GM21786 (cell line): ENCODE results near the gene MTUS2.
"Not testable (repeated sequence)": the region's sequence is repeated elsewhere in the genome, so short reads cannot be mapped to it uniquely, and the experiment has no call there.

Source experiments
- ATAC-seq: cut with Tn5 transposase; IDR thresholded peaks from one replicate; pipeline ENCODE4 v1.9.1; 2021; ENCODE audit not compliant: unreplicated experiment

Gene MTUS2

DNA sequence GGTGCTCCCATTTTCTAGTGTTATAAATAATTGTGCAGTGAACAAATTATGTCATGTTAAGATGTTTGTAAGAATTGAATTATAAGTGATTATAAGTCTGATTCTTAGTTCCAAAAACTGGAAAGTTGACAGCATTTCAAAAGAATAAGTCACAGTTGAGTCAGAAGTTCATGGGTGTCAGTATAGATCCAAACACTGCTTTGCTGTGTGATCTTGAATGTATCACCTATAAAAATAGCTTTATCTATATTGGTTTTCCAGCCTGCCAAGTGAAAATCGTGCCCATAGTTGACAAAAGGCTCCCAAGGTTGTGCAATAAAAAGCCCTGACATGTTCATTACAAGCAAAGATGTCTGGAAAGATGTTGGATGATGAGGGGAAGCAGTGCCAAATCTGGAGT, 336.0 kb downstream of the MTUS2 start:
- ATAC-seq, result no peak

- no peak for ATAC-seq
Observed at GRCh38 chr13:29159871-29160270, 339.7 kb downstream of the MTUS2 start.

DNA sequence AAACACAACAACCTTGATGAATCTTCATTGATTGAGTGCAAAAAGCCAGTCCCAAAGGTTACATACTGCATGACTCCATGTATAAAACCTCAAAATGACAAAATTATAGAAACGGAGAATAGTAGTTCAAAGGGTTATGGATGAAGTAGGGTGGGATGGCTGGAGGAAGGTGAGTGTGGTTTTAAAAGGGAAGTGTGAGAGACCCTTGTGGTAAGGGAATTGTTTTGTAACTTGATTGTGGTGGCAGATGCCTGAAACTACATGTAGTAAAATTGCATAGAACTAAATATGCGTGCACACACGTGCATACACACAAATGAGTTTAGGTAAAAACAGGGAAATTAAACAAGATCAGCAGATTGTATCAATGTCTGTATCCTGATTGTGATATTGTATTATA, 340.7 kb downstream of the MTUS2 start:
- no peak for ATAC-seq

- ATAC-seq, result no peak
Observed at GRCh38 chr13:29161676-29162075, 341.5 kb downstream of the MTUS2 start.

- no peak for ATAC-seq
Observed at GRCh38 chr13:29162638-29163235, 342.6 kb downstream of the MTUS2 start.

DNA sequence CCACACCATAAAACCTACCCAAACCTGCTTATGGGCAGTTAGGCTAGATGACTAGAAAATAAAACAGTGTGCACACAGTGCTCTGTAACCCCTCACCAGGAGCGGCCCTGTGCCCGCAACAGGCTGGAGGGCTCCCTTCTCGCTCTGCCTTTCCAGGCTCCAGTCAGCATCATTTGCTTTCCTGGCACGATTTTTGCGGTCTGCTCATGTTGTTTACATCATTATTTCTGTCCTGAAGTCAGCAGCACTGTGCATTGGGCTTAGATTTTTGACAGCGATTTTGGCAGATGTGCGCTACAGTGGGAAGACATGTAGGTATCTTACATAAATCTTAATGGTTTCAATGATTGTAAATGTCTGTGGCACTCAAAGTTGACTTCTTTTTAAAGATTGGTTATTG, 344.0 kb downstream of the MTUS2 start:
- ATAC-seq, result no peak

- no peak for ATAC-seq
Observed at GRCh38 chr13:29165216-29165615, 345.1 kb downstream of the MTUS2 start.

- no peak for ATAC-seq
Observed at GRCh38 chr13:29165840-29166239, 345.7 kb downstream of the MTUS2 start.

DNA sequence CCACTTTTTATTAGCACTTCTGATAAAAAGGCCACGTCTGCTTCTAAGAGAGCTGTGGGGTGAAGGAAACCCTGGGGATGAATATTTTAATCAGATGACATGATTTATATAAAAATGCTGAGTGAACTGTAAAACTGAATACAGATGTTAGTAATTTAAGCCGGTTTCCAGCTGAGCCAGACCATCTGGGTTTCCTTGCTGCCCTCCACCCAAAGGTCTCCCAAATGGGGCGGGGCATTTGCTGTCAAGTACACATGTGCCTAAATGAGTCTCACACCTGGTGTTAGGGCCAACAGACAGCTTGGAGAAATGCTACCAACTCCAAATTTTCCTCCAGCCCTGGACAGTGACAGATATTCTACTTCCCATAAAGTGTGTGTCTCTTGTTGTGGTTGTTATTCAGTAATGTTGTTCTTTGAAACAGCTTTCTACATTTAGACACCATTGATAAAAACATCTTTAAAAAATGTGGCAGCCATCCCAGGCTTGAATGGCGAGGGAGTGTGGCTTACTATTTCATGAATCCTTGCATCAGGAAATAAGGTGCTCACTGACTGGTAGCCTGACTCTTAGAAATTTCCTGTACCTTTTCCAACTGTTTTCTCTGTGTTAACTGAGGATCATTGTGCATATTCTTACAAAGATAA, 350.4 kb downstream of the MTUS2 start:
- ATAC-seq, result no peak

DNA sequence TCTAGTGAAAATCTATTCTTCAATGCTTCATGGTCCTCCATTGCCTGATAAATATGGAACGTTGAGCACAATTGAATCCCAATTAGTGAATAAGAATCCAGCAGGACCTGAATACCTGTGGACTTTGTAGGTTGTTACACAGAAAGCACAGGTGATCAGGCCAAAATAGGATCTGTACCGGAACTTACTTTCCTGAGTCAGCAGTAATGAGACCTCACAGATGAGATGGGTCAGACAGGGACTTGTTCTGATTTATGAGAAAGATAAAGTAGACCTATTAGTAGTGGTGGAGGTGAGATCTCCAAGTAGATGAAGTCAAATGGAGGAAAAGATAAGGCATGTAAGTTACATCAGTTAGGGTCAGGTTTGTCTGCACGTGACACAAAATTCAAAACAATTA, 351.1 kb downstream of the MTUS2 start:
- no peak for ATAC-seq

- ATAC-seq, result no peak
Observed at GRCh38 chr13:29174093-29174492, 354.0 kb downstream of the MTUS2 start.

- no peak for ATAC-seq
Observed at GRCh38 chr13:29175250-29175873, 355.2 kb downstream of the MTUS2 start.

DNA sequence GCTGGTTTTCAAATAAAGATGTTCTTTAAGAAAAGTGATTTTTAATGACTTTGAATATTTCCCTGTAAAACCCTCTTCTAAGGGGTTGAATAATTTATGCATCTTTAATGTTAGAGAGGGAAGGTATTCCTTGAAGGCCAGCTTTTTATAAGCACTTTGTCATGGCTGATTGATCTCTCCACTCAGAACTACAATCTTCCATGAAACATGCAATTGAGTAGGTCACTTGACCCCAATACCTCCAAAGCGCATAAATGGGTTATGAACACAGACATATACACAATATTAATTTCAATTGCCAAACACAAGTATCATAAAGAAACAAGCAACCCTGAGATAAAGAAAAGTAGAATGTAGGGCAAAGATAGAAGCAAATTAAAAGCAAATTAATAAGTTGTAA, 359.9 kb downstream of the MTUS2 start:
- no peak for ATAC-seq

DNA sequence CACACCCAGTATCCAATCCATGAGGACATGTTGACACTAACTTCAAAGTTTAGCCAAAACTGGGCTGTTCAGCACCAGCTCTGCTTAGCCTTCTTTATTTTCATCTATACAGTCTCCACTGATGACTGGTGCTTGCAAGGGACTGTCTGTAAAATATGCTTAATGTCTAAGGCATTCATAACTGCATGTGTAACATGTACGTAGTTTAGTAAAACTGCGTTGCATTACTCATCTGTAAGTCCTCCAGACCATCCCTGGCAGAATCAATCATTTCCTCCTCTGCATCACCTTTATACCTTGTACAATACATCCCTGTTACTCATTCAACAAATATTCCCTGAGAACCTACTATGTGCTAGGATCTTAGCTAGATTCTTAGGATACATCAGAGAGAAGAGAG, 362.1 kb downstream of the MTUS2 start:
- no peak for ATAC-seq

GRCh38 chr13:29185926-29186325, 365.8 kb downstream of the MTUS2 start:
- ATAC-seq, result no peak

DNA sequence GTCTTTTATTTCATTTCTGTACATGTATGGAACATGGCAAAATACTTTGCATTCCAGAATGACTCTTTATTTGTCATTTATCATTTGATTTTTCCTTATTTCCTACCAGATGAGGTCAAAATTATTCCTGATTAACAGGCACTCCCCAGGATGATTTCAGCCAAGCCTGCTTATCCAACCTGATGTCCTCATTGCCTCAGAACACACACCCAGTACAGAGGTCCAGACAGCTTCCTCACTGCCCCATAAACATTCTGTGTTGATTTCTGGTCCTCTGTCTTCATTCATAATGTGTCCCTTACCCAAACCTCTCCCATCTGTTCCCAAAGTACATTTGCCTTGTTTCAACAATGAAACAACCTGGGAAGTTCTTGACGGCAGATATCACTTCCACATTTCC, 367.4 kb downstream of the MTUS2 start:
- no peak for ATAC-seq

DNA sequence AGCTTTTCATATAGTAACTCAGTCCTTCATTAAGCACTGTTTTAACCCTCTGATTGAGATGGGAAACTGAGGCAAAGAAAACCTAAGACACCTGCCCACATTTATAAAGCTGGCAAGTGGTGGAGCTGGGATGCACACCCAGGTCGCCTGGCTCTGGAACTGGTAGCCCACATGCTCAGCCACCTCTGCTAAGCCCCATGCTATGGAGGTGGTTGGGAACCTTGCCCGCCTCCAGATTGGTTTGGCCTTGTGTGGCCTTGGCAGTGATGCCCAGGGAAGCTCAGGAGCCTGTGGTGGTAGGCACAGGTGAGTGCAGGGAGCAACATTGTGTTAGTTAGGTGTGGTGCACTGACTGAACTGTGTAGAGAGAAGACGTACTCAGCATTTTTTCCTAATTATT, 370.2 kb downstream of the MTUS2 start:
- no peak for ATAC-seq

DNA sequence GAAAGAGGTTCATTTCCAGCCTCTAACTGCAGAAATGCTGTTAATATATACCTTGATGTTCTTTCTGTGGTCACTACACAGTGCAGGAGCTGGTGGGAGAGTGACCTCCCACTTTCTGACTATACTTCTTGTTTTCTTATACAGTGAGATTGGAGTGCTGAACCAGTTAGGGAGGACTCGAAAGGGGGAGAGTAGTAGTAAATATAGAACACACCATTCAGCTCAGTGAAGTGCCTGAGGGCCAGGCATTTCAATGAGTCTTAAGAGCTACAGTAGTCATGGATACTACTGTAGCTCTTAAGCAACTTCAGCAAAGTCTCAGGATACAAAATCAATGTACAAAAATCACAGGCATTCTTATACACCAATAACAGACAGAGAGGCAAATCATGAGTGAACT, 372.9 kb downstream of the MTUS2 start:
- ATAC-seq, result no peak

- ATAC-seq, result no peak
Observed at GRCh38 chr13:29195456-29195855, 375.3 kb downstream of the MTUS2 start.

GRCh38 chr13:29196409-29197074, 376.4 kb downstream of the MTUS2 start:
- peak; percentile 91 for ATAC-seq

DNA sequence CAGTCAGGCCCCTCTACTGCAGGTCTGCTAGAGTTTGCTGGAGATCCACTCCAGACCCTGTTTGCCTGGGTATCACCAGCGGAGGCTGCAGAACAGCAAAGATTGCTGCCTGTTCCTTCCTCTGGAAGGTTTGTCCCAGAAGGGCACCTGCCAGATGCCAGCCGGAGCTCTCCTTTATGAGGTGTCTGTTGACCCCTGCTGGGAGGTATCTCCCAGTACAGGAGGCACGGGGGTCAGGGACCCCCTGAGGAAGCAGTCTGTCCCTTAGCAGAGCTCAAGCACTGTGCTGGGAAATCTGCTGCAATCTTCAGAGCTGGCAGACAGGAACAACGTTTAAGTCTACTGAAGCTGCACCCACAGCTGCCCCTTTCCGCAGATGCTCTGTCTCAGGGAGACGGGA, 382.6 kb downstream of the MTUS2 start:
- ATAC-seq, result not testable (repeated sequence)

DNA sequence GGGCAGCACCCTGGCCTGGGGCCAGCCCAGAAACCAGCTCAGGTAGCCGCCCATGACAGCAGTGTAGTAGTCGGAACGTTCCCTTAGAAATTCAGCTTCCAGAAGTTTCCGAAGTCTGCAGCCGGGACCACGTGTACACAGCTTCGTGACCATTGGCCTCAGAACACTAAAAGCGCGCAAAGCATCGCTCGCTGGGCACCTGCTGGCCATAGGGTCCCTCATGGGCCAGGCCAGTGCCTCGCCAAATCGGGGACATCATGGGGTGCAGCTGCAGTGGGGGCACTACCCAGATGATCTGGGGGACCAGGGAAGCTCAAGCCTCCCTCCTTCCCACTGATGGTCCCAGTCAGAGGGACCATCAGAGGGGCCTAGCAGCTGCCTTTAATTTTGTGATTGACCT, 384.5 kb downstream of the MTUS2 start:
- no peak for ATAC-seq
